GM11168 (cell line): Measurements from ENCODE around the gene SERPINA5.

Source experiments
- in situ Hi-C: fragments of 300-500 bp; cut with MboI; formaldehyde crosslinking; loops from one replicate; pipeline ENCODE4 v1.12.0; 2022; ENCODE audit warnings: low sequenced_read_pairs; ENCODE audit not compliant: unreplicated experiment

The SERPINA5 gene

DNA sequence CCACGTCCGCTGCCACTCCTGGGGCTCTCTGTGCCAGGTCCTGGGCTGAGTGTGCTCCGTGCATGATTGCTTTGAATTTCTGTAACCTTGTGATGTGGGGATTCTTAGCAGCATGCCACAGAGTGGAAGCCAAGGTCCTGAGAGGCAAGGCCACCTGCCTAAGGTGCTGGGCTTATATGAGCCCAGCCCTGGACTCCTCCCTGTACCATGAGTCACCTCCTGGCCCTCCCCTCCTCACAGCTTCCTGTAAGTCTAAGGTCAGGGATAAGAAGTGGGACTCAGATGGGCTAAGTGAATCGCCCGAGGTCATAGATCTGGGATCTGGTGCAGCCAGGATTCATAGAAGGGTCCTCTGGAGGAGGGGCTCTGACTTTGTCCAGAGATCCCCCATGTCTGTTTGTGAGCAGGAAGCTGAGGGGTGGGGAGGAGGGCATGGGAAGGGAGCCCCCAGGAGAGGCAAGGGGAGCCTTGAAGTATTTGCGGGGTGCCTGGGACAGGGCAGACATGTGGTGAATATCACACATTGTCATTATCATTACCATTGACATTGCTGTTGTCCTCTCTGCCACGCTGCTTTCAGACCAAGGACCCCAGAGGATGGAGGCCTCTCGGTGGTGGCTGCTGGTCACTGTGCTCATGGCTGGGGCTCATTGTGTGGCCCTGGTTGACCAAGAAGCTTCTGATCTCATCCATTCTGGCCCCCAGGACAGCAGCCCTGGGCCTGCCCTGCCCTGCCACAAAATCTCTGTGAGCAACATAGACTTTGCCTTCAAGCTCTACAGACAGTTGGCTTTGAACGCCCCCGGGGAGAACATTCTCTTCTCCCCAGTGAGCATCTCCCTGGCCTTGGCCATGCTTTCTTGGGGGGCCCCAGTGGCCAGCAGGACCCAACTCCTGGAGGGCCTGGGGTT lies 59.8 kb downstream of the SERPINA5 start:
- in situ Hi-C loops: no loop called here

DNA sequence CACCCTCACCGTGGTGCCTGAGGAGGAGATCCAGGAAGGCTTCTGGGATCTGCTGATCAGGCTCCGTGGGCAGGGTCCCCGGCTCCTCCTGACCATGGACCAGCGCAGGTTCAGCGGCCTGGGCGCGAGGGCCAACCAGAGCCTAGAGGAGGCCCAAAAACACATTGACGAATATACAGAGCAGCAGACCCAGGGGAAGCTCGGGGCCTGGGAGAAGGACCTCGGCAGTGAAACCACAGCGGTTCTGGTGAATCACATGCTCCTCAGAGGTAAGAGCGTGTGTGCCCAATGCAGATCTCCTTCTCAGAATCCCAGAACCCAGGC lies 60.4 kb downstream of the SERPINA5 start:
- in situ Hi-C loops: no loop called here
